Measurements from ENCODE around the gene CLK3. TPM values are rescaled to one million over a fixed set of nuclear protein-coding genes. Genes with fewer than 3 reads are reported as not detected.

CLK3 gene
- total and polyA plus RNA-seq, 2 of the 13 experiments (the other 11 are each of a cell fraction or from before 2014, with no cell fraction given), result 41.5 to 82.0 TPM

DNA sequence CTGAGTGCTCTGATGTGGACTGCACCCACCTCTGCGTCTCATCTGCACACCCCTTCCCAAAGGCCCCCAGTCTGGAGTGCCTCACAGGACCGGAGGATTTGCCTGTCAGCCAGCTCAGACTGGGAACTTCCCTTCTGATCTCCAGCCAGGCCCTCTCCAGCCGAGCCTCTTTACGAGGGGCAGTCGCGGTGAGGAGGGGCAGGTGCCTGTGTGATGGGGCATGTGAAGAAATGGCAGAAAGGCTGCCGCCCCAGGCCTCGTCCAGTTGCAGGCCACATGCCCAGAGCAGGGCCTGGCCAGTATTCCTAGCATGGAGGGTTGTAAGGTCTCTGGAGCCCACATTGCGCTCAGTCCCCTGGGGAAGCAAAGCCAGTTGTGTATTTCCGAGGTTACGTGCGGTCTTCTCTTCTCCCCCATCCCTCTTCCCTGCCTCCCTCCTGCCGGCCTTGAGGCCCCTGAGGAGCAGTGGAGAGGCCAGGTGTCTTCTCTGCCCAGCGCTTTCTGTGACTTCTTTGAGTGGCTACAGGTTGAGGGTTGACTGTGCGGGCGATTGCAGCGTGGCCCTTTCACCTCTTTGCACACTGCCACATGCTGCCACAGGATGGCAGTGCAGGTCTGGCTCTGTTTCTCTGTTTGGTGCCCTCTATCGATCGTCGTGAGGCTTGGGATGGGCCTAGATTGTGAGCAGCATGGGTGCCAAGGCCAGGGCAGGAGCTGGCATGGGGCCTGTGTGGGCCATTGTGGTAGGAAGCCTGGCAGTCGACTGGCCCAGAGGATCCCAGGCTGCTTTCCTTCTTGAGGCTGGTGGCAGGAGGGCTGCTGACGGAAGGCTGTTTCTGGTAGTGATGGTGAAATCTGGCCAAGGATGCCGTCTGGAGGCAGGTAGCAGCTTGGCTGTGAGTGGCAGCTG is 5.3 kb downstream of the CLK3 start (continued):
- TF ChIP-seq, protein P1, sequence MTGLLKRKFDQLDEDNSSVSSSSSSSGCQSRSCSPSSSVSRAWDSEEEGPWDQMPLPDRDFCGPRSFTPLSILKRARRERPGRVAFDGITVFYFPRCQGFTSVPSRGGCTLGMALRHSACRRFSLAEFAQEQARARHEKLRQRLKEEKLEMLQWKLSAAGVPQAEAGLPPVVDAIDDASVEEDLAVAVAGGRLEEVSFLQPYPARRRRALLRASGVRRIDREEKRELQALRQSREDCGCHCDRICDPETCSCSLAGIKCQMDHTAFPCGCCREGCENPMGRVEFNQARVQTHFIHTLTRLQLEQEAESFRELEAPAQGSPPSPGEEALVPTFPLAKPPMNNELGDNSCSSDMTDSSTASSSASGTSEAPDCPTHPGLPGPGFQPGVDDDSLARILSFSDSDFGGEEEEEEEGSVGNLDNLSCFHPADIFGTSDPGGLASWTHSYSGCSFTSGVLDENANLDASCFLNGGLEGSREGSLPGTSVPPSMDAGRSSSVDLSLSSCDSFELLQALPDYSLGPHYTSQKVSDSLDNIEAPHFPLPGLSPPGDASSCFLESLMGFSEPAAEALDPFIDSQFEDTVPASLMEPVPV (CRISPR knock-in tag; IDR thresholded peaks at IDR 0.05), result peak; percentile 52; the same call in 1 of the 2 replicates
- TF ChIP-seq CERS6 (CRISPR knock-in tag; IDR thresholded peaks at IDR 0.05) (no peak), ZNF713 (CRISPR knock-in tag; IDR thresholded peaks at IDR 0.05) (no peak), MXD1 (CRISPR knock-in tag; IDR thresholded peaks at IDR 0.05) (no peak), ZMAT3 (CRISPR knock-in tag; conservative IDR thresholded peaks at IDR 0.05) (no peak), PTBP1 (IDR thresholded peaks at IDR 0.05; ENCODE audit: low read depth, low read length, poor library complexity, severe bottlenecking) (no peak)
- TF ChIP-seq, protein P2, sequence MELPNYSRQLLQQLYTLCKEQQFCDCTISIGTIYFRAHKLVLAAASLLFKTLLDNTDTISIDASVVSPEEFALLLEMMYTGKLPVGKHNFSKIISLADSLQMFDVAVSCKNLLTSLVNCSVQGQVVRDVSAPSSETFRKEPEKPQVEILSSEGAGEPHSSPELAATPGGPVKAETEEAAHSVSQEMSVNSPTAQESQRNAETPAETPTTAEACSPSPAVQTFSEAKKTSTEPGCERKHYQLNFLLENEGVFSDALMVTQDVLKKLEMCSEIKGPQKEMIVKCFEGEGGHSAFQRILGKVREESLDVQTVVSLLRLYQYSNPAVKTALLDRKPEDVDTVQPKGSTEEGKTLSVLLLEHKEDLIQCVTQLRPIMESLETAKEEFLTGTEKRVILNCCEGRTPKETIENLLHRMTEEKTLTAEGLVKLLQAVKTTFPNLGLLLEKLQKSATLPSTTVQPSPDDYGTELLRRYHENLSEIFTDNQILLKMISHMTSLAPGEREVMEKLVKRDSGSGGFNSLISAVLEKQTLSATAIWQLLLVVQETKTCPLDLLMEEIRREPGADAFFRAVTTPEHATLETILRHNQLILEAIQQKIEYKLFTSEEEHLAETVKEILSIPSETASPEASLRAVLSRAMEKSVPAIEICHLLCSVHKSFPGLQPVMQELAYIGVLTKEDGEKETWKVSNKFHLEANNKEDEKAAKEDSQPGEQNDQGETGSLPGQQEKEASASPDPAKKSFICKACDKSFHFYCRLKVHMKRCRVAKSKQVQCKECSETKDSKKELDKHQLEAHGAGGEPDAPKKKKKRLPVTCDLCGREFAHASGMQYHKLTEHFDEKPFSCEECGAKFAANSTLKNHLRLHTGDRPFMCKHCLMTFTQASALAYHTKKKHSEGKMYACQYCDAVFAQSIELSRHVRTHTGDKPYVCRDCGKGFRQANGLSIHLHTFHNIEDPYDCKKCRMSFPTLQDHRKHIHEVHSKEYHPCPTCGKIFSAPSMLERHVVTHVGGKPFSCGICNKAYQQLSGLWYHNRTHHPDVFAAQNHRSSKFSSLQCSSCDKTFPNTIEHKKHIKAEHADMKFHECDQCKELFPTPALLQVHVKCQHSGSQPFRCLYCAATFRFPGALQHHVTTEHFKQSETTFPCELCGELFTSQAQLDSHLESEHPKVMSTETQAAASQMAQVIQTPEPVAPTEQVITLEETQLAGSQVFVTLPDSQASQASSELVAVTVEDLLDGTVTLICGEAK (IDR thresholded peaks at IDR 0.05), result no peak
- TF ChIP-seq, protein P2 (CRISPR knock-in tag; IDR thresholded peaks at IDR 0.05), result no peak
